Measurements from ENCODE around the gene ATG9A.

GRCh38 chr2:219169930-219170654 lies 59.3 kb downstream of the ATG9A start, which contains the start of gene SLC23A3:
- TF ChIP-seq CTCF (IDR thresholded peaks at IDR 0.05; ENCODE audit: poor library complexity, severe bottlenecking) (no peak), MXI1 (conservative IDR thresholded peaks at IDR 0.05; ENCODE audit: poor library complexity, severe bottlenecking) (no peak), SMC3 (conservative IDR thresholded peaks at IDR 0.05; ENCODE audit: poor library complexity) (no peak)
